PC-3 (cell line): ENCODE results near the gene PPFIBP2. TPM values are rescaled to one million over a fixed set of nuclear protein-coding genes. Genes with fewer than 3 reads are reported as not detected.

Experiments used
- ATAC-seq: fragments of 200-7000 bp; cut with Tn5 transposase; 2 replicates; pipeline ENCODE4 v1.9.1; 2020; ENCODE audit warnings: mild to moderate bottlenecking, moderate library complexity
- BruUV-seq: library from RNA; stranded (reverse); fragments of 400-500 nt; replicated peaks from 2 replicates; lab custom pipeline; 2021; lab: Mats Ljungman, UMichigan
- CTCF ChIA-PET: fragments of 300-600 bp; sonication (Branson Sonifier 250); formaldehyde crosslinking; loops from one replicate; lab custom pipeline; 2022; ENCODE audit warnings: antibody characterized with exemption; lab: Charles Lee
- POLR2A ChIA-PET: fragments of 300-600 bp; sonication (Branson Sonifier 250); formaldehyde crosslinking; loops from one replicate; lab custom pipeline; 2022; ENCODE audit warnings: antibody characterized with exemption; ENCODE audit not compliant: unreplicated experiment; lab: Charles Lee
- DNase-seq: peaks from one replicate; pipeline ENCODE4 v3.0.0-alpha.2; 2015
- H2AFZ ChIP-seq: fragments of 300-600 bp; sonication (generic); 2 replicates; pipeline ENCODE4 v1.6.0; 2016; ENCODE audit warnings: antibody characterized with exemption, low read length
- H3F3A ChIP-seq: fragments of 300-600 bp; sonication (generic); one replicate; pipeline ENCODE4 v1.6.0; 2017; ENCODE audit warnings: antibody characterized with exemption, low read length, control low read depth, mild to moderate bottlenecking; ENCODE audit not compliant: unreplicated experiment
- H3K27ac ChIP-seq: fragments of 300-600 bp; sonication (generic); 2 replicates; pipeline ENCODE4 v1.5.1; 2016; ENCODE audit warnings: mild to moderate bottlenecking, low read length
- H3K27me3 ChIP-seq: fragments of 300-600 bp; sonication (generic); 2 replicates; pipeline ENCODE4 v1.6.1; 2016; ENCODE audit warnings: low read length, mixed read lengths
- H3K36me3 ChIP-seq: fragments of 300-600 bp; sonication (generic); 2 replicates; pipeline ENCODE4 v1.6.1; 2016; ENCODE audit warnings: low read depth, mixed run types, low read length, mixed read lengths
- H3K4me1 ChIP-seq: fragments of 300-600 bp; sonication (generic); 2 replicates; pipeline ENCODE4 v1.5.1; 2016; ENCODE audit warnings: low read length; ENCODE audit not compliant: insufficient read depth
- H3K4me2 ChIP-seq: fragments of 300-600 bp; sonication (generic); 2 replicates; pipeline ENCODE4 v1.6.0; 2016; ENCODE audit warnings: low read length
- H3K4me3 ChIP-seq: fragments of 300-600 bp; sonication (generic); 2 replicates; pipeline ENCODE4 v1.5.1; 2016; ENCODE audit warnings: mild to moderate bottlenecking, low read length, mixed read lengths
- H3K79me2 ChIP-seq: fragments of 300-600 bp; sonication (generic); 2 replicates; pipeline ENCODE4 v1.6.1; 2017; ENCODE audit warnings: low read length, mixed read lengths
- H3K9ac ChIP-seq: fragments of 300-600 bp; sonication (generic); 2 replicates; pipeline ENCODE4 v1.6.0; 2016; ENCODE audit warnings: mild to moderate bottlenecking, low read length
- H3K9me2 ChIP-seq: fragments of 300-600 bp; sonication (generic); replicated peaks from 2 replicates; pipeline ENCODE4 v1.6.1; 2016; ENCODE audit warnings: mixed run types, low read length, mixed read lengths
- H3K9me3 ChIP-seq: fragments of 300-600 bp; sonication (generic); 2 replicates; pipeline ENCODE4 v1.6.1; 2016; ENCODE audit warnings: low read length, mixed read lengths
- H4K20me1 ChIP-seq: fragments of 300-600 bp; sonication (generic); 2 replicates; pipeline ENCODE4 v1.6.1; 2016; ENCODE audit warnings: low read length, mixed read lengths
- EZH2 ChIP-seq: fragments of 300-600 bp; sonication (generic); IDR thresholded peaks from one replicate; pipeline ENCODE4 v1.6.1; 2017; ENCODE audit warnings: antibody characterized with exemption, mild to moderate bottlenecking, low read length; ENCODE audit not compliant: unreplicated experiment
- EZH2phosphoT487 ChIP-seq: fragments of 300-600 bp; sonication (generic); IDR thresholded peaks from 2 replicates; pipeline ENCODE4 v1.6.1; 2018; ENCODE audit warnings: mild to moderate bottlenecking, antibody characterized with exemption, low read length, borderline replicate concordance
- intact Hi-C: fragments of 100-400 bp; cut with micrococcal nuclease; formaldehyde crosslinking; loops from 2 replicates; pipeline ENCODE4 v1.9.0; 2023
- total RNA-seq: library from RNA; depleted of rRNA; stranded (reverse); fragments of >200 nt; gene quantifications from 2 replicates; pipeline ENCODE4 v1.2.3, GENCODE V29; 2014
- TF ChIP-seq, protein P1 (sequence below): fragments of 300-600 bp; sonication (generic); conservative IDR thresholded peaks from 2 replicates; pipeline ENCODE4 v1.5.1; 2017; ENCODE audit warnings: antibody characterized with exemption, low read depth, mild to moderate bottlenecking, low read length

The PPFIBP2 gene
- total RNA-seq, 1 experiment from 2014 or later = 3.2 TPM

DNA sequence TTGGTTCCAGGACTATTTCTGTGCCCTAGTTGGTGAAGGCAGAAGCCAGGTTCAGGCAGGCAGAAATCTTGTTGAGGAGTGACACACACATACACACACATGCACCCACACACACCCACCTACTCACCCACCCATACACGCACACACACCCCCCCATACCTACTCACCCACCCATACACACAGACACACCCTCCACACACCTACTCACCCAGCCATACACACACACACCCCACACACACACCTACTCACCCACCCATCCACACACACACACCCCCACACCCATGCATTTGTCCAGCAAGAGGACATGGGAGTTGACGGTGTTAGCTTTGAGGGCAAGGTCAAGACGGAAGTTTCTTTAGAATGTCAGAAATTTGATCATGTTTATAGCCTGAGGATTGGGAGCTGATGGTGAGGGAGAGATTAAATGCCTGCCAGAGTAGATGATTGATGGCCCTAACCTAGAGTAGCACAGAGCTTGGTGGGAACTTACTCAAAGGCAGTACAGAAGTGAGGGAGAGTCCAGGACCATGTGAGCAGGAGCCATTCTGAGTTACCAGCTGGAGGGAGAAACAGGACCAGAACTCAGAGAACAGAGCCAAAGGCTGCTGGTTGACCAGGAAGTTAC is 90.6 kb downstream of the PPFIBP2 start:
- ChIA-PET CTCF (no interaction called here), POLR2A (no interaction called here)
- Histone ChIP-seq H4K20me1 (no peaks in the 10 kb centered on the region), H3K4me1 (peaks cover 22% of the 10 kb centered on the region), H3K79me2 (no peaks in the 10 kb centered on the region), H3F3A (no peaks in the 10 kb centered on the region), H3K27me3 (no peaks in the 10 kb centered on the region), H3K9me2 (no peaks in the 10 kb centered on the region), H3K9ac (no peak overlapping the region), H2AFZ (no peak overlapping the region), H3K36me3 (no peaks in the 10 kb centered on the region), H3K27ac (no peak overlapping the region), H3K4me2 (no peak overlapping the region), H3K9me3 (no peaks in the 10 kb centered on the region), H3K4me3 (no peak overlapping the region)
- no TSS peak for BruUV-seq
- ATAC-seq (no peak), DNase-seq (no peak)
- intact Hi-C loops = no loop called here
- TF ChIP-seq EZH2phosphoT487 (no peak), EZH2 (no peak)
- TF ChIP-seq, protein P1, sequence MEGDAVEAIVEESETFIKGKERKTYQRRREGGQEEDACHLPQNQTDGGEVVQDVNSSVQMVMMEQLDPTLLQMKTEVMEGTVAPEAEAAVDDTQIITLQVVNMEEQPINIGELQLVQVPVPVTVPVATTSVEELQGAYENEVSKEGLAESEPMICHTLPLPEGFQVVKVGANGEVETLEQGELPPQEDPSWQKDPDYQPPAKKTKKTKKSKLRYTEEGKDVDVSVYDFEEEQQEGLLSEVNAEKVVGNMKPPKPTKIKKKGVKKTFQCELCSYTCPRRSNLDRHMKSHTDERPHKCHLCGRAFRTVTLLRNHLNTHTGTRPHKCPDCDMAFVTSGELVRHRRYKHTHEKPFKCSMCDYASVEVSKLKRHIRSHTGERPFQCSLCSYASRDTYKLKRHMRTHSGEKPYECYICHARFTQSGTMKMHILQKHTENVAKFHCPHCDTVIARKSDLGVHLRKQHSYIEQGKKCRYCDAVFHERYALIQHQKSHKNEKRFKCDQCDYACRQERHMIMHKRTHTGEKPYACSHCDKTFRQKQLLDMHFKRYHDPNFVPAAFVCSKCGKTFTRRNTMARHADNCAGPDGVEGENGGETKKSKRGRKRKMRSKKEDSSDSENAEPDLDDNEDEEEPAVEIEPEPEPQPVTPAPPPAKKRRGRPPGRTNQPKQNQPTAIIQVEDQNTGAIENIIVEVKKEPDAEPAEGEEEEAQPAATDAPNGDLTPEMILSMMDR = no peak

DNA sequence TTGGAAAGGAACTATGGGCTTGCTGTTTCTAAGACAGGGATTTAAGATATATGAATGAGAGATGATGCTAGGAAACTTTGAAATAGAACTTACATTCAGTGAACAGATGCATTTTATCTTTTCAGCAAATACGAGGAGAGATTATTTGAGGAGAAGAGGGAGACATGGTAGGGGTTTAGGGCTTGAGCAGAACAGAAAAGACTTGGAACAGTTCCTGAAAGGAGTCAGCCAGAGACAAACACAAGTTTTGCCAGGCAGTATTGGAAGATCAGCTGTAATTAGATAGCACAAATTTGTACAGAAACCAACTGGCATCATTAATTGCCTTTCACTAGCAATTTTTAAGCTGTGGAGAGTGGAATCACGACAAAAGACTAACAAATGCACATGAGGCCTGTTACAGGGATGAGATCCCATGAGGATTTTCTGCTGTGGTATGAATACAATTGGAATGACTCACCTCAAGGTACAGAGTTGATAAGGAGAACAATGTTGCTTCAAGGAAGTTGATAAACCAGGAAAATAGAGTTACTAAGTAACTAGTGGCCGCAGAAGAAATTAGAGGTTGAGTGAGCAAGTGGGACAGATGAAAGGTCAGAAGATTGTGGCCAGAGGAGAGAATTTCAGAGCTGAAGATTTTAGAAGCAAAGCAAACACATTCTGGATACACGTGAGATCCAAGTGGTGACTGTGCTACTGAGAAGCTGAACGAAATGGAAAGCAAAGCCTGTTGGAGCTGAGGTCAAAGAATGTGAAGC is 91.6 kb downstream of the PPFIBP2 start:
- DNase-seq (peak; percentile 35), ATAC-seq (no peak)
- intact Hi-C loops = no loop called here
- H3K27me3 ChIP-seq = no peaks in the 10 kb centered on the region
- H3F3A ChIP-seq = no peaks in the 10 kb centered on the region
- TF ChIP-seq EZH2 = no peak
- H3K4me2 ChIP-seq = no peak overlapping the region
- POLR2A ChIA-PET = no interaction called here
- no peak overlapping the region for H2AFZ ChIP-seq
- no peak overlapping the region for H3K9ac ChIP-seq
- CTCF ChIA-PET = no interaction called here
- H3K79me2 ChIP-seq = no peaks in the 10 kb centered on the region
- no peaks in the 10 kb centered on the region for H3K9me3 ChIP-seq
- H4K20me1 ChIP-seq = no peaks in the 10 kb centered on the region
- H3K36me3 ChIP-seq = no peaks in the 10 kb centered on the region
- no TSS peak for BruUV-seq
- peaks cover 16% of the 10 kb centered on the region for H3K4me1 ChIP-seq
- H3K27ac ChIP-seq = no peak overlapping the region
- H3K9me2 ChIP-seq = no peaks in the 10 kb centered on the region
- H3K4me3 ChIP-seq = no peak overlapping the region

DNA sequence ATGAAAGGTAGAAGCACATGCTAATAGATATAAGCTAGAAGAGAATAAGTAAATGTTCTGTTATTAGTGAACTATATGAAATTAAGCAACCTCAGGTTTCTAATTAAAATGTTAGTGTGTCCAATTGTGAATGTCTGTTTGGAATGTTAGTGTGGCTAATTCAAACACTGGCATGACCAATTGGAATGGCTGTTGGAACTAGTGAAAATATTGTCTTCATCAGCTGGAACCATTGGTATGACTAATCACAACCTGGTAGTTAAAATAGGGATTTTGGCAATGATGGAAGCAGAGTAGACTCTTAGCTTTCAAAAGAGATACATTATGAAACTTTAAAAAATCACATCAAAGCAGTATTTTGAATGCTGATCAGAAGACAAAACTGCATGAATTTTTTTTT is 92.7 kb downstream of the PPFIBP2 start:
- no TSS peak for BruUV-seq
- Histone ChIP-seq H3K4me1 (peaks cover 11% of the 10 kb centered on the region), H3K9me2 (no peaks in the 10 kb centered on the region), H3K36me3 (no peaks in the 10 kb centered on the region), H2AFZ (no peak overlapping the region), H3K9ac (no peak overlapping the region), H4K20me1 (no peaks in the 10 kb centered on the region), H3K79me2 (no peaks in the 10 kb centered on the region), H3F3A (no peaks in the 10 kb centered on the region), H3K27me3 (no peaks in the 10 kb centered on the region), H3K27ac (no peak overlapping the region), H3K9me3 (no peaks in the 10 kb centered on the region), H3K4me2 (no peak overlapping the region), H3K4me3 (no peak overlapping the region)
- ChIA-PET CTCF (no interaction called here), POLR2A (no interaction called here)
- DNase-seq (no peak), ATAC-seq (no peak)
- TF ChIP-seq, protein P1 = no peak
- TF ChIP-seq EZH2 (no peak), EZH2phosphoT487 (no peak)
- intact Hi-C loops = no loop called here
